Muscle layer of colon (tissue), 2 donors: ENCODE data around the gene CPE.
"Not testable (repeated sequence)": the region's sequence is repeated elsewhere in the genome, so short reads cannot be mapped to it uniquely, and the experiment has no call there.

ENCODE experiments used
- H3K27ac ChIP-seq: one replicate; pipeline ENCODE4 v1.7.0; 2013; ENCODE audit warnings: low read depth, mild to moderate bottlenecking, low read length, moderate library complexity
- H3K27me3 ChIP-seq, 2 donors: one replicate each; pipeline ENCODE4 v1.7.0; 2013; ENCODE audit warnings: low read length in 2 of 2, mild to moderate bottlenecking in 2 of 2; ENCODE audit not compliant: insufficient read depth in 2 of 2, control insufficient read depth in 1 of 2
- H3K36me3 ChIP-seq: one replicate; pipeline ENCODE4 v1.7.0; 2013; ENCODE audit warnings: mild to moderate bottlenecking, low read length; ENCODE audit not compliant: insufficient read depth
- H3K4me1 ChIP-seq: one replicate; pipeline ENCODE4 v1.7.0; 2013; ENCODE audit warnings: mild to moderate bottlenecking, low read length; ENCODE audit not compliant: insufficient read depth
- H3K4me3 ChIP-seq, 2 donors: one replicate each; pipeline ENCODE4 v1.7.0; 2013; ENCODE audit warnings: low read length in 2 of 2, low read depth in 1 of 2, mild to moderate bottlenecking in 1 of 2, moderate library complexity in 1 of 2
- H3K9ac ChIP-seq: one replicate; pipeline ENCODE4 v1.7.0; 2013; ENCODE audit warnings: low read length
- H3K9me3 ChIP-seq: one replicate; pipeline ENCODE4 v1.7.0; 2013; ENCODE audit warnings: mild to moderate bottlenecking, low read length
- donor health status: abdominal sarcoma.
- donor health status: Adenocarcinoma of cecum.

The CPE gene

GRCh38 chr4:165470009-165470408 is 91.2 kb downstream of the CPE start:
- H3K9me3 ChIP-seq: no peaks in the 10 kb centered on the region
- no peak overlapping the region for H3K27ac ChIP-seq
- no peaks in the 10 kb centered on the region for H3K27me3 ChIP-seq
- no peak overlapping the region for H3K9ac ChIP-seq
- no peaks in the 10 kb centered on the region for H3K36me3 ChIP-seq
- no peaks in the 10 kb centered on the region for H3K4me1 ChIP-seq
- H3K4me3 ChIP-seq: no peak overlapping the region

- Histone ChIP-seq H3K9me3 (no peaks in the 10 kb centered on the region), H3K4me3 (no peak overlapping the region), H3K9ac (no peak overlapping the region), H3K27ac (no peak overlapping the region), H3K4me1 (peaks cover 8% of the 10 kb centered on the region), H3K36me3 (no peaks in the 10 kb centered on the region), H3K27me3 (no peaks in the 10 kb centered on the region)
Observed at GRCh38 chr4:165472943-165473676, 94.3 kb downstream of the CPE start.

GRCh38 chr4:165474784-165475705 is 96.2 kb downstream of the CPE start:
- no peaks in the 10 kb centered on the region for H3K36me3 ChIP-seq
- no peaks in the 10 kb centered on the region for H3K27me3 ChIP-seq
- no peak overlapping the region for H3K27ac ChIP-seq
- H3K4me3 ChIP-seq: no peak overlapping the region
- no peaks in the 10 kb centered on the region for H3K9me3 ChIP-seq
- H3K4me1 ChIP-seq: peaks cover 8% of the 10 kb centered on the region
- H3K9ac ChIP-seq: no peak overlapping the region

- Histone ChIP-seq H3K9me3 (no peaks in the 10 kb centered on the region), H3K27me3 (no peaks in the 10 kb centered on the region), H3K27ac (no peak overlapping the region), H3K4me1 (peaks cover 8% of the 10 kb centered on the region), H3K4me3 (no peak overlapping the region), H3K9ac (no peak overlapping the region), H3K36me3 (no peaks in the 10 kb centered on the region)
Observed at GRCh38 chr4:165475706-165476070, 96.9 kb downstream of the CPE start.

- Histone ChIP-seq H3K27ac (no peak overlapping the region), H3K4me1 (peaks cover 8% of the 10 kb centered on the region), H3K9me3 (no peaks in the 10 kb centered on the region), H3K27me3 (no peaks in the 10 kb centered on the region), H3K9ac (no peak overlapping the region), H3K36me3 (no peaks in the 10 kb centered on the region), H3K4me3 (no peak overlapping the region)
Observed at GRCh38 chr4:165476214-165477098, 97.6 kb downstream of the CPE start.

- Histone ChIP-seq H3K27me3 (no peaks in the 10 kb centered on the region), H3K9me3 (no peaks in the 10 kb centered on the region), H3K4me3 (no peak overlapping the region), H3K36me3 (no peaks in the 10 kb centered on the region), H3K9ac (no peak overlapping the region), H3K27ac (no peak overlapping the region), H3K4me1 (peaks cover 8% of the 10 kb centered on the region)
Observed at GRCh38 chr4:165477799-165478198, 99.0 kb downstream of the CPE start.

GRCh38 chr4:165478260-165478659 is 99.5 kb downstream of the CPE start:
- Histone ChIP-seq H3K9ac (no peak overlapping the region), H3K4me1 (peaks cover 8% of the 10 kb centered on the region), H3K36me3 (no peaks in the 10 kb centered on the region), H3K4me3 (no peak overlapping the region), H3K9me3 (no peaks in the 10 kb centered on the region), H3K27me3 (no peaks in the 10 kb centered on the region), H3K27ac (no peak overlapping the region)

GRCh38 chr4:165481053-165481835 is 102.4 kb downstream of the CPE start:
- H3K9me3 ChIP-seq: no peaks in the 10 kb centered on the region
- H3K36me3 ChIP-seq: no peaks in the 10 kb centered on the region
- no peaks in the 10 kb centered on the region for H3K27me3 ChIP-seq
- H3K27ac ChIP-seq: no peak overlapping the region
- no peak overlapping the region for H3K4me3 ChIP-seq
- no peak overlapping the region for H3K9ac ChIP-seq
- H3K4me1 ChIP-seq: peaks cover 8% of the 10 kb centered on the region

GRCh38 chr4:165489786-165490185 is 111.0 kb downstream of the CPE start:
- Histone ChIP-seq H3K27ac (no peak overlapping the region), H3K9ac (no peak overlapping the region)

GRCh38 chr4:165492583-165492982 is 113.8 kb downstream of the CPE start:
- H3K27me3 ChIP-seq, H3K9ac ChIP-seq, H3K4me3 ChIP-seq, H3K27ac ChIP-seq, H3K9me3 ChIP-seq, H3K36me3 ChIP-seq: not testable (repeated sequence)
- H3K4me1 ChIP-seq: peaks cover 10% of the 10 kb centered on the region

More at GRCh38 chr4:165489786-165490185, 111.0 kb downstream of the CPE start:
- Histone ChIP-seq H3K4me1 (peaks cover 10% of the 10 kb centered on the region), H3K9me3 (no peaks in the 10 kb centered on the region), H3K4me3 (no peak overlapping the region), H3K27me3 (no peaks in the 10 kb centered on the region), H3K36me3 (no peaks in the 10 kb centered on the region)
